ENCODE measurements around the gene PKP1.

DNA sequence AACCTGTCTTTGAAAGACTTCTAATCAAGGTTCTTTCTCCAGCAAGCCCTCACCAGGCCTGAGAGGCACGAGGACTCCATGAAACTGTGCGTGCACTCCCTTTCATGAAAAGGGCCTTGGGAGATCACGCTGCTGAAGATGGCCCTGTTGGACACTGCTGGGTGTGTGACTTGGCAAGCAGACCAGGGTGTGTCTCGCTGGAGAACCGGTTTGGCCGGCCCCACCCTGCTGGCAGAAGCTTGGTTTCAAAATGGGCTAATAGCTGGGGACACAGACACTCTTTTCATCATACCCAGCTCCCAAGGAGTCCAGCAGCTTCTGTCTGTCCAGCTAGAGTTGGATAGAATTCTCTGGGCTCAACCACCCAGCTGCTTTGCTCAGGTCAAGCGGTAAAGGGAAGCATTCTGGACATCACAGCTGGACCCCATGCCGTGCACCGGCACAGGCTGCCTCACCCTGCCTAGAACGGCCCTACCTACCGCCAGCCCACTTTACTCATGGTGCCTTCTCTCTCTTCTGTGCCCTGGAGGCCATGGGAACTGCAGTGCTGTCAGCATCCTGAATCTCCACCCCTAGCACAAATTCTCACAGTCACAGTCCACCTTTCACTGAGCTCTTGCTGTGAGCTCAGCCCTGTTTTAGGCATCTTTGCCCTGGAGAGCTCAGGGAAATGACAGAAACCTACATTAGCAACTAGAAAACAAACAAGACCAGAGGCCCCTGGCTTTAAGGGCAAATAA lies 24.6 kb downstream of the PKP1 start:
- TF ChIP-seq, protein P1, sequence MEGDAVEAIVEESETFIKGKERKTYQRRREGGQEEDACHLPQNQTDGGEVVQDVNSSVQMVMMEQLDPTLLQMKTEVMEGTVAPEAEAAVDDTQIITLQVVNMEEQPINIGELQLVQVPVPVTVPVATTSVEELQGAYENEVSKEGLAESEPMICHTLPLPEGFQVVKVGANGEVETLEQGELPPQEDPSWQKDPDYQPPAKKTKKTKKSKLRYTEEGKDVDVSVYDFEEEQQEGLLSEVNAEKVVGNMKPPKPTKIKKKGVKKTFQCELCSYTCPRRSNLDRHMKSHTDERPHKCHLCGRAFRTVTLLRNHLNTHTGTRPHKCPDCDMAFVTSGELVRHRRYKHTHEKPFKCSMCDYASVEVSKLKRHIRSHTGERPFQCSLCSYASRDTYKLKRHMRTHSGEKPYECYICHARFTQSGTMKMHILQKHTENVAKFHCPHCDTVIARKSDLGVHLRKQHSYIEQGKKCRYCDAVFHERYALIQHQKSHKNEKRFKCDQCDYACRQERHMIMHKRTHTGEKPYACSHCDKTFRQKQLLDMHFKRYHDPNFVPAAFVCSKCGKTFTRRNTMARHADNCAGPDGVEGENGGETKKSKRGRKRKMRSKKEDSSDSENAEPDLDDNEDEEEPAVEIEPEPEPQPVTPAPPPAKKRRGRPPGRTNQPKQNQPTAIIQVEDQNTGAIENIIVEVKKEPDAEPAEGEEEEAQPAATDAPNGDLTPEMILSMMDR (IDR thresholded peaks at IDR 0.05; ENCODE audit: borderline replicate concordance, extremely low read depth, low read length, poor library complexity, severe bottlenecking), result no peak
- TF ChIP-seq EZH2 (IDR thresholded peaks at IDR 0.05; ENCODE audit: borderline replicate concordance, low read depth, low read length, severe bottlenecking), result no peak

Data from DND-41 (cell line).